Stimulated activated CD4-positive, alpha-beta T cell treated with anti-CD3 and anti-CD28 coated beads, Interleukin-2, amount 100 ng/mL, for 4 hours (primary cell): Measurements from ENCODE around the gene HBB.

Experiments used
- DNase-seq: peaks from one replicate; pipeline ENCODE4 v3.0.0-alpha.2; 2020; ENCODE audit warnings: low read depth

The HBB gene

GRCh38 chr11:5227681-5228080 is 810 bp upstream of the HBB start:
- DNase-seq, result no peak

- DNase-seq, result no peak
Observed at GRCh38 chr11:5225480-5225871, 1.4 kb downstream of the HBB start.

GRCh38 chr11:5224538-5225479 is 2.1 kb downstream of the HBB start:
- no peak for DNase-seq

GRCh38 chr11:5223686-5224085 is 3.2 kb downstream of the HBB start:
- no peak for DNase-seq

GRCh38 chr11:5223146-5223545 is 3.7 kb downstream of the HBB start:
- no peak for DNase-seq

- DNase-seq, result no peak
Observed at GRCh38 chr11:5210376-5210885, 16.4 kb downstream of the HBB start.

GRCh38 chr11:5204787-5205186 is 22.1 kb downstream of the HBB start:
- no peak for DNase-seq

- no peak for DNase-seq
Observed at GRCh38 chr11:5203366-5203765, 23.5 kb downstream of the HBB start.

- DNase-seq, result no peak
Observed at GRCh38 chr11:5200582-5200981, 26.3 kb downstream of the HBB start, which contains the start of gene OR51V1. Gene OR51V1 (minus strand): TSS chr11:5200682. CDS start chr11:5200682, 0 bp downstream.

- DNase-seq, result no peak
Observed at GRCh38 chr11:5198285-5198684, 28.6 kb downstream of the HBB start.

GRCh38 chr11:5197536-5197935 is 29.3 kb downstream of the HBB start:
- DNase-seq, result no peak

- no peak for DNase-seq
Observed at GRCh38 chr11:5196731-5197130, 30.1 kb downstream of the HBB start.

- DNase-seq, result no peak
Observed at GRCh38 chr11:5196067-5196466, 30.8 kb downstream of the HBB start.

- no peak for DNase-seq
Observed at GRCh38 chr11:5192738-5193137, 34.1 kb downstream of the HBB start.

- DNase-seq, result no peak
Observed at GRCh38 chr11:5188201-5188600, 38.7 kb downstream of the HBB start.

- no peak for DNase-seq
Observed at GRCh38 chr11:5178046-5178837, 48.6 kb downstream of the HBB start.
